Non-pigmented ciliary epithelial cell (primary cell): Measurements from ENCODE around the gene SLC6A3.
"Not testable (repeated sequence)": the region's sequence is repeated elsewhere in the genome, so short reads cannot be mapped to it uniquely, and the experiment has no call there.

Experiments
- DNase-seq: peaks from one replicate; pipeline ENCODE4 v3.0.0-alpha.2; 2010; ENCODE audit warnings: low read depth

The SLC6A3 gene

GRCh38 chr5:1370006-1370405 lies 75.2 kb downstream of the SLC6A3 start:
- DNase-seq, result no peak

DNA sequence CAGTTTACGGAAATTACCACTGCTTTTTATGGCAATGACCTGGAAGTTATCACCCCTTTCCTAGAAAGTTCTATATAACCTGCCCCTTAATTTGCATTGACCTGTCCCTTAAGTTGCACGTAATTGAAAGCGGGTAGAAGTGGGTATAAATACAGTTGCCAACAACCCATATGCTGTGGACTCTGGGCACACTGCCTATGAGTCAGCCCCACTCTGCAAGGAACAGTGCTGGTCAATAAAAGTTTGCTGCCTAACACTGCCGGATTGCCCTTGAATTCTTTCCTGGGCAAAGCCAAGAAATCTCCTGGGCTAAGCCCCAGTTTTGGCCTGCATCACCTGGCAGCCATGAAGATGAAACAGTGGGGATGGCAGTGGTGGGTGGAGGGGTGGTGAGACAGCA lies 76.5 kb downstream of the SLC6A3 start:
- DNase-seq, result no peak

DNA sequence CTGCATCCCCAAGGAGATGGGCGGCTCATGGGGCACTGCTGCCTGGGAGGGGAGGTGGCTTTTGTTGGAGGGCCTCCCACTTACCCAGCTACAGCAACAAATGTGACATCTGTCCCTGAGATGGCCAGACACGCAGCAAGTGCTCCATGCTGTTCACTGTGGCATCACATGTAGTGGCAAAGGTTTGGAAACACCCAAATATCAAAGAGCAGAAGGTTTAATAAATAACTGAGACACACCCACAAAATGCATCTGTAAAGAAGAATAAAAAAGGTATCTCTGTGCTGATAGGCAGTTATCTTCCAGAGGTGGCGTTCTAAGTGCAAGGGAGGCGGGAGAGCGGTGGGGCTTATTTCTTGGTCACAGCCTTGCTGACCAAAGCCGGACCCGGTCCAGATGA lies 77.0 kb downstream of the SLC6A3 start:
- DNase-seq, result no peak

DNA sequence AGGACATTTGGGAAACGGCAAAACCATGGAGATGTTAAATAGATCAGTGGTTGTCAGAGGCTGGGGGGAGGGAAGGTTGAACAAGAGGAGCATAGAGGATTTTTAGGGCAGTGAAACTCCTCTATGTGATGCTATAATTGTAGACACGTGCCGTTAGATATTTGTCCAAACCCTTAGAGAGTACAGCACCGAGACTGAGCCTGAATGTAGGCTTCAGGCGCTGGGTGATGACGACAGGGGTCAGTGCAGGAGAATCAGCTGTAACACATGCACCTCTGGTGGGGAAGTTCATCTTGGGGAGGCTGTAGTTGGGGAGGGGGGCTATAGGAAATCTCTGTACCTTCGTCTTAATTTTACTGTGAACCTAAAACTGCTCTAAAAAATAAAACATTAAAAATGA lies 78.1 kb downstream of the SLC6A3 start:
- DNase-seq, result no peak

DNA sequence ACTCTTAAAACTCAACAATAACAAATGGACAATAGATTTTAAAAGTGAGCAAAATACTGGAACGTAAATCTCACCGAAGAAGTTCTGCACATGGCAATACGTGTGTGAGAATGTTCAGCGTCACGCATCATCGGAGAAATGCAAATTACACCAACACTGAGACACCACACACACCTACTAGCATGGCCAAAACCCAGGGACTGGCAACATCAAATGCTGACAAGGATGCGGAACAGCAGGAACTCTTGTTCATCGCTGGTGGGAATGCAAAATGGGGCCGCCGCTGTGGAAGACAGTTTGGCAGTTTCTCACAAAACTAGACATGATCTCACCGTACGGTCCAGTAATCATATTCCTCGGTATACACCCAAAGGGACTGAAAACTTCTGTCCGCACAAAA lies 78.7 kb downstream of the SLC6A3 start:
- no peak for DNase-seq

DNA sequence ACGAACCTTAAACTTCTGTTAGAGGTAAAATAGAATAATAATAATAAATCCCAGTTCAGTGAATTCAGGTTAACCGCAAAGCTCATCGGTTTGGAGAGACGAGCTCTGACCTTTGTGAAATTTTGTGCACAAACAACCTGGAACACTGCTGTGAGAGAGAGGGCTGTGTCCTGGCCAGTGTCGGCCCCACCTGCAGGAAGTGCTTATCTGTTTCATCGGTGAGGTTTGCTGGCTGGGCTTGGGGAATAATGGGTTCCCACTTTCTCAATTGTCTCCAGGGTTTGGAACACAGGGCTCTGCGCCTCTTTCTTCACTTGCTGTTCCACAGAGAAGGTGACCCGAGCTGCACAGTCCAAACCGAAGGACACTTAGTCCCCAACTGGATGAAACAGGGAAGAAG lies 81.0 kb downstream of the SLC6A3 start:
- no peak for DNase-seq

- DNase-seq, result no peak
These were observed 81.7 kb downstream of the SLC6A3 start for GRCh38 chr5:1363581-1363980.

- DNase-seq, result no peak
These were observed 82.1 kb downstream of the SLC6A3 start for GRCh38 chr5:1363160-1363559.

DNA sequence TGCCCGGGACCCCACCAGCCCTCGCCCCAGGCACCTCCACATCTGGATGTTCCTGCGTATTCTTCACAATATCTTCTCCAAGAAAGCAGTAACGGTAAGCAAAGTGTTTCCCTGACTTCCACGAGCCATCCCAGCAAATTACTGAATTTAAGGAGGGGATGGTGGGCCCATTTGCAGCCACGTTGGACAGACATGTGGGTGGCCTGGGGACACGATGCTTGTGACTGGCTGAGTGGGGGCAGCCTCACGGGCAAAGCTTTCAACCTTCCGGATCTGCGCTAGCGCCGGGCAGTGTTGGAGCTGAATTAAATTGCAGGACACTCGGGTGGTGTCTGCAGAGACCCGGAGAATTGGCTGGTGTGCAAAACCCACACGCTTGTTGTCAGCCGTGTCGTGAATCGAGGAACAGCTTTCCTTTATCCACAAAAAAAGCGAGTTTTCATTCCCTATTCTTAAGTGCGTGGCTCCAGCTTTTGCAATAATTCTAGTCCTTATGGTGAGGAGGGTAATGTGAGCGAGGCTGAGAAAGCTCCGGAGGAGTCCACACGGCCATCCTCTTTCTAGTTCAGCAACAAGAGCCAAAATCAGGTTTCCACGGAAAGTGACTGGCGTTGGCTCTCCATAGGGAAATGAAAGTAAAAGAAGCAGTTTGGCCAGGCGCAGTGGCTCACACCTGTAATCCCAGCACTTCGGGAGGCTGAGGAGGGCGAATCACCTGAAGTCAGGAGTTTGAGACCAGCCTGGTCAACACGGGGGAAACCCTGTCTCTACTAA lies 82.8 kb downstream of the SLC6A3 start:
- DNase-seq, result no peak

- no peak for DNase-seq
These were observed 84.4 kb downstream of the SLC6A3 start for GRCh38 chr5:1360861-1361260.

GRCh38 chr5:1360367-1360766 lies 84.9 kb downstream of the SLC6A3 start:
- not testable (repeated sequence) for DNase-seq

DNA sequence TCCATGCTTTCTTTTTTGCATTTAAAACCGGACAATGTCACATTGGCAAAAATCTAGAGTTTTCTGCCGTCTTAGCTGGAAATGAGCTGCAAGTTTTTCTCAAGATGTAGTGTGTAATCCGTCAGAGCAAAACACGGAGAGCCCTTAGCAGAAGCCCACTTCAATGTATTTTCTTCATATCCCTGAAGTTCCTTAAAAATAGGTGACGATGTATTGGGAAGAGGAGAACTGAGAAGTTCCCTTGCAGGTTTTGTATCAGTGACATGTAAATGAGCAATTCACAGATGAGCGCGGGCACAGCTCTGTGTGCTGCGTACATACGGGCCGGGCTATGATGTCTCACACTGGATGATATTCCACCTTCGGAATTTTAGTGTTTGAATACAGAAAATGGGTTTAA lies 85.5 kb downstream of the SLC6A3 start:
- no peak for DNase-seq

- DNase-seq, result no peak
These were observed 86.1 kb downstream of the SLC6A3 start for GRCh38 chr5:1359031-1359645.

GRCh38 chr5:1358726-1359025 lies 86.6 kb downstream of the SLC6A3 start:
- DNase-seq, result no peak

DNA sequence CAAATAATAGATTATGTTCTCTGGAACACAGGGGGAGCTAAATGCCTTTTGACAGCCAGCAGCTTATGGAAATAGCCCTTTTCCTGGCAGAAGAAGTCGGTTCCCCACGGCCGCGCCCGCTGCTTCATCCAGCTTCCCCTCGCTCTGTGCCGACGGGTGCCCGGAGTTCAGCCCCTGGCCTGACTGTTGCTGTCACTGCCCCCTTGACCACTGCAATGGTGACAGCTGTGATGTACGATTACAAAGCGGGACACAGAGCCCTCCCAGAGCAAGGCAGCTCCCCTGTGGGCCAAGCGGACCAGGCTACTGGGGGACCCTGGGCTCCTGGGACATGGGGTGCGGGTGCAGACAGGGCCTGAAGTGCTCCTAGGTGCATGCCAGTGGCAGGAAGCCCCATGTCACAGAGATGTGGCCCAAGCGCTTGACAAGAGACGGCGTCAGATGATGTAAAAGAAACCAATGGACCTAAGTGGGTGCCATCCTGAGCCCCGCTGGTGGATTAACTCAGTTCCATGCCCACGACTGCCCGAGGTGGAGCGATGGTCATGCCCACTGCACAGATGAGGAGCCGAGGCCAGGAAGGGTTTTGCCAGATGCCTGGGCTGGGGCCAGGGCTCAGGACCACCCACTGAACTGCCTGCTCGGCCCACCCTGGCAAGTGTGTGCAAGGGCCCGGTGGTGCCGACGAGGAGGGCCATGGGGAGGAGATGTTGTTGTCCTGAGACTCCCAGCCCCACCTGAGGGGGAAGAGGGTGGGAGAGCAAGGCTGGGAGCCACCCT lies 87.1 kb downstream of the SLC6A3 start:
- no peak for DNase-seq

GRCh38 chr5:1356873-1357787 lies 88.1 kb downstream of the SLC6A3 start:
- no peak for DNase-seq

GRCh38 chr5:1354576-1354975 lies 90.7 kb downstream of the SLC6A3 start:
- DNase-seq, result no peak

GRCh38 chr5:1352231-1353219 lies 92.7 kb downstream of the SLC6A3 start:
- DNase-seq, result no peak

DNA sequence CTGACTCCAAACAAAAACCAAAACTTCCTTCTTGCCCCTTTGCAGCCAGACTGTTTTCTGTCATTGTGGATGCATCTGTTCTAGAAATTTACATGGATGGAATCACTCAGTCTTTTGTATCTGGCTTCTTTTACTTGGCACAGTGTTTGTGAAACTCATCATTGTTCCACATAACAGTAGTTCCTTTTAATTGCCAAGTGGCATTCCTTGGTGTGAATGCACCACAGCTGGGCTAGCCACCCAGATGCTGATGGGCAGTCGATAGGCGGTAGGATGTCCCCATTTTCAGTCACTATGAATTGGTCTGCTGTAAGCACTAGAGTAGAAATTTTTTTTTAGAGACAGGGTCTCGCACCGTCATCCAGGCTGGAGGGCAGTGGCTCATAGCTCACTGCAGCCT lies 94.1 kb downstream of the SLC6A3 start:
- DNase-seq, result no peak

- no peak for DNase-seq
These were observed 96.0 kb downstream of the SLC6A3 start for GRCh38 chr5:1349246-1349645.

DNA sequence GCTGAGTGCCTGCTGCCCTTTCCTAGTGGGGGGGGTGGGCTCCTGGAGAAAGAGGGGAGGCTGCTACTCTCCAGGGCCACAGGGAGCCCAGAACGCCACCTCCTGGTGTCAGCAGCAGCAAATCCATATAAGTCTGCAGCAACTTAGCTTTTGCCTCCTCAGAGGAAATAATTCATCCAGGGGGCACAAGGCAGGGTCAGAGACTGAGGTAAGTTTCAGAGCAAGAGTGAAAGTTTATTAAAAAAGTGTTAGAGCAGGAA lies 96.3 kb downstream of the SLC6A3 start:
- DNase-seq, result no peak
